ENCODE results near the gene USP44.

DNA sequence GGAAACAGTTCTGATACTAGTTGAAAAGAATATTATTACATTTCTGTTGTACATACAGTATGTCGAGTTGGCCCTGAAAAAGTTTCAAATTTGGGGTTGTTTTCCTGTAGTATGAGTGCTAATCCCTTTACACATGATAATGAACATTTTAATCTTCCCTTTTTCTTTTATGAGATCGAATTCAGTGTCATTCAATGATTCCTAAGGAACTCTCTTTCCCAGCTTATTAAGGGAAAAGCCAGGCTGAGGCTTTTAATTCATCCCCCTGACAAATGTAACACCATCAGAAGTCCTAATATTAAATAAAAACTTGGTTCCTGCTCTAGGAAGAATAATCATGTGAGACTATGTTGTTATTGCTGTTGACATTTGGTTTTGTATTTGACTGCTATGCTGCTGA, 42.9 kb upstream of the USP44 start:
- TF ChIP-seq, protein P1, sequence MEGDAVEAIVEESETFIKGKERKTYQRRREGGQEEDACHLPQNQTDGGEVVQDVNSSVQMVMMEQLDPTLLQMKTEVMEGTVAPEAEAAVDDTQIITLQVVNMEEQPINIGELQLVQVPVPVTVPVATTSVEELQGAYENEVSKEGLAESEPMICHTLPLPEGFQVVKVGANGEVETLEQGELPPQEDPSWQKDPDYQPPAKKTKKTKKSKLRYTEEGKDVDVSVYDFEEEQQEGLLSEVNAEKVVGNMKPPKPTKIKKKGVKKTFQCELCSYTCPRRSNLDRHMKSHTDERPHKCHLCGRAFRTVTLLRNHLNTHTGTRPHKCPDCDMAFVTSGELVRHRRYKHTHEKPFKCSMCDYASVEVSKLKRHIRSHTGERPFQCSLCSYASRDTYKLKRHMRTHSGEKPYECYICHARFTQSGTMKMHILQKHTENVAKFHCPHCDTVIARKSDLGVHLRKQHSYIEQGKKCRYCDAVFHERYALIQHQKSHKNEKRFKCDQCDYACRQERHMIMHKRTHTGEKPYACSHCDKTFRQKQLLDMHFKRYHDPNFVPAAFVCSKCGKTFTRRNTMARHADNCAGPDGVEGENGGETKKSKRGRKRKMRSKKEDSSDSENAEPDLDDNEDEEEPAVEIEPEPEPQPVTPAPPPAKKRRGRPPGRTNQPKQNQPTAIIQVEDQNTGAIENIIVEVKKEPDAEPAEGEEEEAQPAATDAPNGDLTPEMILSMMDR (IDR thresholded peaks at IDR 0.05), result no peak
- no peak for TF ChIP-seq POLR2A (IDR thresholded peaks at IDR 0.05)
